GM21825 (cell line): ENCODE measurements around the gene NOXA1.
A peak's percentile ranks its signal among the peaks of the same experiment; 100 is the strongest.
"Not testable (repeated sequence)": the region's sequence is repeated elsewhere in the genome, so short reads cannot be mapped to it uniquely, and the experiment has no call there.

Experiments used
- ATAC-seq: cut with Tn5 transposase; IDR thresholded peaks from one replicate; pipeline ENCODE4 v1.9.1; 2021; ENCODE audit warnings: mild to moderate bottlenecking, moderate library complexity; ENCODE audit not compliant: unreplicated experiment

The NOXA1 gene, protein sequence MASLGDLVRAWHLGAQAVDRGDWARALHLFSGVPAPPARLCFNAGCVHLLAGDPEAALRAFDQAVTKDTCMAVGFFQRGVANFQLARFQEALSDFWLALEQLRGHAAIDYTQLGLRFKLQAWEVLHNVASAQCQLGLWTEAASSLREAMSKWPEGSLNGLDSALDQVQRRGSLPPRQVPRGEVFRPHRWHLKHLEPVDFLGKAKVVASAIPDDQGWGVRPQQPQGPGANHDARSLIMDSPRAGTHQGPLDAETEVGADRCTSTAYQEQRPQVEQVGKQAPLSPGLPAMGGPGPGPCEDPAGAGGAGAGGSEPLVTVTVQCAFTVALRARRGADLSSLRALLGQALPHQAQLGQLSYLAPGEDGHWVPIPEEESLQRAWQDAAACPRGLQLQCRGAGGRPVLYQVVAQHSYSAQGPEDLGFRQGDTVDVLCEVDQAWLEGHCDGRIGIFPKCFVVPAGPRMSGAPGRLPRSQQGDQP

DNA sequence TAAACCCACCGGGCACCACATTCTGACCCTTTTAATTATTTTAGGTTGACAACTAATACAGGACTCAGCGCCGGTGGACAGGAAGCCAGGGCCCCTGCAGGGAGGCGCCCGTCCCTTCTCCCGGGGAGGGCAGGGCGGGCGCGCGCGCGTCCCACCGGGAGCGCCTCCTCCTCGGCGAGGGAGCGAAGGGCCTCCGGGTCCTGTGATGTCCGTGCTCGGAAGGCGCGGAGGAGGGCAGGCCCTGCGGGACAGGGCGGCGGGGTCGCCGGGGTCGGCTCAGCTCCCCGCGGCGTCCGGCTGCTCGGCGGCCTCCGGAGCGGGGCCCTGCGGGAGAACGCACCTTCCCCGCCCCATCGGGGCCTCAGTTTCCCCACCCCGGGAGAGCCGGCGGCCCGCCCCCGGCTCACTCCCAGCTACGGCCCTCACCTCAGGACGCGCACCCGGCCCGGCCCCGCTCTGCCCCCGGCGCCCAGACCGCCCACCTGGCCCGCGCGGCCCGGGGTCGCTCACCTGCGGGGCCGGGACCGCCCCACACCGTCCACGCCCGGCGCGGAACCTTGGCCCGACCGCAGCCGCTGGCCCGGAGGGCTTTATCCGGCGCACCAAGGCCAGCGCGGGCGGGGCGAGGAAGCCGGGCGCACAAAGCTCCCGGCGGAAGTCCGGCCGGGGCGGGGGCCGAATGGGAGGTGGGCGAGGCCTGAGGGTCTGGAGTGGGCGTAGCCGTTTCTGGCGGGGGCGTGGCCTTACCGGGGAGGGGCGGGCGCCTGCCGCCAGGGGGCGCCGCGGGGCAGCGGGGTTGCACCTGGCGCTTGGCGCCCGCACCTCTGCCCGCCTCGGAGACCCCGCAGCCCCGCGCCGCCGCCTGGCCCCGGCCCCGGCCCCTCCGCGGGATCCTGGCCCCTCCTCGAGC lies at the start of gene NOXA1, which contains the start of gene EXD3:
TSS of gene NOXA1 (plus strand) at position 790 of the 910 bp plus-strand sequence. CDS start 137 bp downstream, outside the sequence.
TSS of gene EXD3 (minus strand) at position 559 of the 910 bp plus-strand sequence. CDS start 27,805 bp downstream, outside the sequence.
- peak; percentile 84 for ATAC-seq

DNA sequence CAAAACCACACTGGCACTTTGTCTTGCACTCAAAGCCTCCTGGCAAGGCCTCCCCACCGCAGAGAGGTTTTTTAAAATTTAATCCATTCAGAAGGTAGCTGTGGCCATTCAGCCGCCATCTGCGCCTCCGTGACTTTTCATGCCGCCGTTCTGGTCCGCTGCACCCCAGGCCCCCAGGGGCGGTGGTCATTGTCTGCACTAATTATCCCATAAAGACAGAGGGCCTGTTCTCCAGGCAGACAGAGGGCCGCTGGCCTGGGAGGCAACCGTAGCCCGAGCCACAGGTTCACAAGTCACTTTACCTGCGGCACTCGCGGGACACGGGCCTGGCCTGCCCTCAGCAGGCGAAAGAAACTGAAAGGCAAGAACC lies 49.6 kb upstream of the NOXA1 start:
- no peak for ATAC-seq

DNA sequence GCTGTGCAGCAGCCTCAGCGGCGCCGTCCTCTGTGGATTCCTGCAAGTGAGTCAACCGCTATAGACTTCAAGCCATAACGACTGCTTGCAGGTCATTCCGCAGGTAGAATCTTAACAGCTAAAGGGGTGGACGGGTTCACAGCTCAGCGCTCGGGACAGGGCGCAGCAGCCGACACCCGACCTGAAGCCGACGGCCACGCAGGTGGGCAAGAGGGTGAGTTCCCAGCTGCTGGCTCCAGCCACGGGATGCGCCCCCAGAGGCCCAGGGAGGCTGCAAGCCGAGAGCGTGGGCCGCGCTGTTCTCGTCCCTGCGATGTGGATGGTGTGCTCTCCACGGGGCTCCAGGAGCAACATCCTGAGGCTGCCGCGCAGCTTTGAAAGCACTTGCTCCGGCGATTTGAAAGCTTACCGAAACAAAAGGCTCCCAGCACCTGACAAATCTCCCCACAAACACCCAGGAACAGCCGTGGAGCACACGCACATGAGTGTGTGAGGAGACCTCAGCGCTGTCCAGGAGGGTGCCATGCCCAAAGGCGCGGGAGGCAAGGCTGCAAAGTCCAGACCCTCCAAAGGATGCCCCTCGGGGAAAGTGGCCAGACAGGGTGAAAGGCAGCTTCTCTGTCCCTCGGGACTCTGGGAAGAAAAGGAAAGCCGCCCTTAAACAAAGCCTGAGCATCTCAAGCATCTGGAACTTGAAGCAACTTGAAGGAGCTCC lies 48.9 kb upstream of the NOXA1 start:
- no peak for ATAC-seq

DNA sequence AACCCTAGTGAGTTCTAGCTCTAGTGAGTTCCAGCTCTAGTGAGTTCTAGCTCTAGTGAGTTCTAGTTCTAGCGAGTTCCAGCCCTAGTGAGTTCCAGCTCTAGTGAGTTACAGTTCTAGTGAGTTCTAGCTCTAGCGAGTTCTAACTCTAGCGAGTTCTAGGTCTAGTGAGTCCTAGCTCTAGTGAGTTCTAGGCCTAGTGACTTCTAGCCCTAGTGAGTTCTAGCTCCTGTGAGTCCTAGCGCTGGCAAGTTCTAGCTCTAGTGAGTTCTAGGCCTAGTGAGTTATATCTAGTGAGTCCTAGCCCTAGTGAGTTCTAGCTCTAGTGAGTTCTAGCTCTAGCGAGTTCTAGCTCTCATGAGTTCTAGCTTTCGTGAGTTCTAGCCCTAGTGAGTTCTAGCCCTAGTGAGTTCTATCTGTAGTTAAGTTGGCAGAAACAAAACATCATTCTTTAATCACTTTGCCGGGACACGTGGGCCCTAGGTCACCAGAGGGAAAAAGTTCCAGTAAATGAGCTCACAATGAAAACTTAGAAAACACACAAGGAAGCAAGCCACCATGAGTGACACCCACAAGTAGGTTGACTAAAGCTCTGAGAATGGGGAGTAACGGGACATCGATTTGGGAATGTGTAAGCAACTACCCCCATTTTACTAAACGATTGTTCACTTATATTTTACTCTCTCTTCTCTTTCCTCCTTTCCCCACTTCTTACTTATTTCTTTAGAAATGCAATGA lies 47.7 kb upstream of the NOXA1 start:
- no peak for ATAC-seq

DNA sequence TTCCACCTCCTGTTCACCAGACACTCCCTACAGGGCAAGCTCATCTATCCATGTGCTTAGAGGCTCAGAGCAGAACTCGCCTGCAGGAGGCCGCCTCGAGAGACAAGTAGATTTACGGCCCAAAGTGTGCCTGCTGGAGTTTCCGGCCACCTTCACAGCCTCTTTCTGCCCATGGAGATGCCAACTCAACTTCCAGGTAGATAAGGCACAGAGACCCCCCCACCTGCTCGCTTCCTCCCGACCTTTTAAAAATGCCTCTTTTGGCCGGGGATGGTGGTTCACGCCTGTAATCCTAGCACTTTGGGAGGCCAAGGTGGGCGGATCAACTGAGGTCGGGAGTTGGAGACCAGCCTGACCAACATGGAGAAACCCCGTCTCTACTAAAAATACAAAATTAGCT lies 46.8 kb upstream of the NOXA1 start:
- ATAC-seq = no peak

DNA sequence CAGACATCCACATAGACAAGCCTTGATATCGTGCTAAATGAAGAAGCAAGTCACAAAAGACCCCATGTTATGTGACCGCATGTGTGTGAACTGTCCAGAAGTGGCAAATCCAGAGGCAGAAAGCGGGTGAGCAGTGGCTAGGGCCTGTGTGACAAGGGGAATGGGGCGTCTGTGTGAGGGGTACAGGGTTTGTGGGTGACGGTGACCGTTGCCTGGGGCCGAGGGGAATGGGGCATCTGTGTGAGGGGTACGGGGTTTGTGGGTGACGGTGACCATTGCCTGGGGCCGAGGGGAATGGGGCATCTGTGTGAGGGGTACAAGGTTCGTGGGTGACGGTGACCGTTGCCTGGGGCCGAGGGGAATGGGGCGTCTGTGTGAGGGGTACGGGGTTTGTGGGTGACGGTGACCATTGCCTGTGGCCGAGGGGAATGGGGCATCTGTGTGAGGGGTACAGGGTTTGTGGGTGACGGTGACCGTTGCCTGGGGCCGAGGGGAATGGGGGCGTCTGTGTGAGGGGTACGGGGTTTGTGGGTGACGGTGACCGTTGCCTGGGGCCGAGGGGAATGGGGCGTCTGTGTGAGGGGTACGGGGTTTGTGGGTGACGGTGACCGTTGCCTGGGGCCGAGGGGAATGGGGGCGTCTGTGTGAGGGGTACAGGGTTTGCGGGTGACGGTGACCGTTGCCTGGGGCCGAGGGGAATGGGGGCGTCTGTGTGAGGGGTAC lies 44.3 kb upstream of the NOXA1 start:
- not testable (repeated sequence) for ATAC-seq

DNA sequence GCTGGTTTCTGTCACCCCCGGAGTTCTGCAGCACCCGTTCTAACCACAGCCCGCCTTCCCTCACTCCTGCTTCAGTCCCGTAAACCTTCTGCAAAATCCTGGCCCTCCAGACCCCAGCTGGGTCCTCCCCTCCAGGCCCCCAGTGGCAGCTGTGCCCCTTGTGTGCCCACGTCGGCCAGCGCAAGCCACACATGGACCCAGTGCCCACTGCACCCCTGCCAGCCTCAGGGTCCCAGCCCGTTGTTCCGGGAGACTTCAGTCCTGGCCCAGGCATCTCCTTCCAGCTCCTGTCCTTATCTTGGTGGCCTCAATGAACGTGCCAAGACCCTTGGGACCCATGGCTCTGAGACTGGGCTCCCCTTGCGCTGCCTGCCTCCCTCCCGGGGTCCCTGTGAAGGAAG lies 43.4 kb upstream of the NOXA1 start:
- no peak for ATAC-seq

DNA sequence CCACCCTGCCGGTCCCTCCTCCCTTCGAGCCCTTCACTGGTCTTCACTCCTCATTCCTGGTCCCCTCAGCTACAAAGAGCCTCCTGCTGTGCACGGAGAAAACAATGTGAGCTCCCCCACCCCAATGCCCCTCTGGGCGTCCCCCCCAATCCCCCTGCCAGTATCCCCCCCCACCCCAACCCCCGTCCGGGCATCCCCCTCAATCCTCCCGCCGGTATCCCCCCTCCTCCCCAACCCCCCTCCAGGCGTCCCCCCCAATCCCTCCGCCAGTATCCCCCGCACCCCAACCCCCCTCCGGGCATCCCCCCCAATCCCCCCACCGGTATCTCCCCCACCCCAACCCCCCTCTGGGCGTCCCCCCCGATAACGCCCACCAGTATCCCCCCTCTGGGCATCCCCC lies 43.0 kb upstream of the NOXA1 start:
- no peak for ATAC-seq

DNA sequence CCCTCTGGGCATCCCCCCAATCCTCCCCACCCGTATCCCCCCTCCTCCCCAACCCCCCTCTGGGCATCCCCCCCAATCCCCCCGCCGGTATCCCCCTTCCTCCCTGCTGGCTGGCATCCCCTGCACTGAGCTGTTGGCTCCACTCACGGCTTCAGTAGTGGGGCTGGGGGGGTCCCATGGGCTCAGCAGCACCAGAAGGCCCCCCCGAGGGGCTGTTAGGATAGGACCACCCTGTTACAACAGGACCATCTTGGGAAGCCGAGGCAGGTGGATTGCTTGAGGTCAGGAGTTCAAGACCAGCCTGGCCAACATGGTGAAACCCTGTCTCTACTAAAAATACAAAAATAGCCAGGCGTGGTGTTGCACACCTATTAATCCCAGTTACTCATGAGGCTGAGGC lies 42.6 kb upstream of the NOXA1 start:
- no peak for ATAC-seq

DNA sequence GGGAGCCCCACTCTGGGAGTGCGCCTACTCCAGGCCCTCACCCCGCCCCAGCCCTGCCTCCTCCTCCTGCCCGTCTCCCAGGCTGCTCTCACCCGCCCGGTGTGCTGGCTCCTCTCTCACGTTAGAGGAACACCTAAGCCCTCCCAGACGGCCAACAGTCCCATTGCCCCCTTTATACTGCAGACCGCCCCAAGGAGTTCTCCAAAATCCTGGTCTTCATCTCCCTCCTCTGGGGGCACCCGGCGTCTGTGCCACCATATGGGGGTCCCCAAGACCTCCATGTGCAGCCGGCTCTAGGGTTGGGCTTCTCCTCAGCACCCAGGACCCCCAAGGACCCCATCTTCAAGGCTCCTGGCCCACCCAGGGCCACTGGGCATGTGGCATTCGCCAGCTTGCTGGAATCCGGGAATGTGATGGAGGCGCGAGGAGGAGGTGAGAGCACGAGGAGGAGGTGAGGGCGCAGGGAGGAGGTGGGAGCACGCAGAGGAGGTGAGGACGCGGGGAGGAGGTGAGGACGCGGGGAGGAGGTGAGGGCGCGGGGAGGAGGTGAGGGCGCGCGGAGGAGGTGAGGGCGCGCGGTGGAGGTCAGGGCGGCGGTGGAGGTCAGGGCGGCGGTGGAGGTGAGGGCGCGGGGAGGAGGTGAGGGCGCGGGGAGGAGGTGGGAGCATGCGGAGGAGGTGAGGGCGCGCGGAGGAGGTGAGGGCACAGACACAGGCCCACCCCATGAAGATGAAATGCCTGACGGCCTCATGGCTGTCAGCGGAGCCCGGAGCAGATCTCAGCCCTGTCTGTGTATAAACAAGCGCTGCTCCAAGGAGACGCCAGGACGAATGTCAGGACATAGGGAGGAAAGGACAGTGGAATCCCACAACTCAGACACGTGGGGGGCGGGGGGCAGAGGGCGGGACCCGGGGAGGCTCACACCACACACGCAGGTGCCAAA lies 41.4 kb upstream of the NOXA1 start:
- no peak for ATAC-seq

DNA sequence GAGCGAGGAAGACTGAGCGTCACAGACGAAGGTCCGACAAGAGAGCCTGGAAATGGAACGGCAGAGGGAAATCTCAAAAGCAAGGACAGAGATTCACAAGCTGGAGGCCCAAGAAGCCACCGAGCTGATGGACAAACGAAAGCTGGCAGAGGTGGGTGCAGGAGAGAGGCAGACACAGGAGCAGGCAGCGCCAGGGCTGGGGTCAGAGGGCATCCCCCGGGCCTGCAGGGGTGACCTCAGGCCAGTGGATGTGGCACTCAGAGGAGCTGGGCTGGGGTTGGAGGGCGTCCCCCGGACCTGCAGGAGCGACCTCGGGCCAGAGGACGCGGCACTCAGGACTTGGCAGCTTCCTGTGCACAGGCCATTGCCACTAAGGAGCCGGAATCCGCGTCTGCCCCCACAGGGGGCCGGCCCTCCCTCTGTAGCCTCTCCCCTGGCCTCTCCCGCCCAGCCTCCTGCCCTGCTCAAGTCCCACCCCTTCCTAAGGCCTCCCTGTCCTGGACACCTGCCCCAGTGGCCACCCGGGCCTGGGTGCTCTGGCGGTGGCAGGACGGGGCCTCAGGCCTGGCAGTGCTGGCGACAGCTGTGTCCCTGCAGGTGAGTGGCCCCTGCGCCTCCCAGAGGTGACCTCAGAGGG lies 40.6 kb upstream of the NOXA1 start:
- no peak for ATAC-seq

DNA sequence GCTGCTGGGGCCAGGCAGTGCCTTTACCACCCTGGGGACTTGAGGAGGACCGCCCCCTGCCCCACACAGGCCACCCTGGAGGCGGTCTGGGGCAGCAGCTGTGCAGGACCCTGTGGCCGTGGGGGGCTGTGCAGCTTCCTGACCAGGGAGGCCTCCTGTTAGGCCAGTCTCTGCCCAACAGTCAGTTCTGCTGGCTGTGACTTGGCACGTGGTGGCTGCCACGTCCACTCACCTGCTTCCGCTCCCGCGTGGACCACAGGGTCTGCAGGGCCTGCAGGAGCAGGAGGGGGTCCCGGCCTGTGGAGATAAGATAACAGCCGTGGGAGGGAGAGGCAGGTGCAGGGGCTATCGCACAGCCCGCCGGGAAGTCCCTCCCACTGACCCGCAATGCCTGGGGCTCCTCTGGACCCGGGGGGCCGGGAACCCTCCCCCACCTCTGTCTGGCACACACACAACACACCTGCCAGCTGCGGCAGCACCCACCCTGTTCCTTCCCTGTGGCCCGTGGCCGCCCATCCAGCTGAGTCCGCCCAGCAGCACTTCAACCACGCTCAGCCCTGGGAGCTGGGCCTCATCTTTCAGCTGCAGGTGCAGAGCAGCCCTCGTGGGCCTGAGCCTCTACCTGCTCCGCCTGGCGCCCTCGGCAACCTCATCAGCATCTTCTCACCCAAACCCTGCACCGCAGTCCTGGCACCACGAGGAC lies 40.0 kb upstream of the NOXA1 start:
- ATAC-seq = no peak

DNA sequence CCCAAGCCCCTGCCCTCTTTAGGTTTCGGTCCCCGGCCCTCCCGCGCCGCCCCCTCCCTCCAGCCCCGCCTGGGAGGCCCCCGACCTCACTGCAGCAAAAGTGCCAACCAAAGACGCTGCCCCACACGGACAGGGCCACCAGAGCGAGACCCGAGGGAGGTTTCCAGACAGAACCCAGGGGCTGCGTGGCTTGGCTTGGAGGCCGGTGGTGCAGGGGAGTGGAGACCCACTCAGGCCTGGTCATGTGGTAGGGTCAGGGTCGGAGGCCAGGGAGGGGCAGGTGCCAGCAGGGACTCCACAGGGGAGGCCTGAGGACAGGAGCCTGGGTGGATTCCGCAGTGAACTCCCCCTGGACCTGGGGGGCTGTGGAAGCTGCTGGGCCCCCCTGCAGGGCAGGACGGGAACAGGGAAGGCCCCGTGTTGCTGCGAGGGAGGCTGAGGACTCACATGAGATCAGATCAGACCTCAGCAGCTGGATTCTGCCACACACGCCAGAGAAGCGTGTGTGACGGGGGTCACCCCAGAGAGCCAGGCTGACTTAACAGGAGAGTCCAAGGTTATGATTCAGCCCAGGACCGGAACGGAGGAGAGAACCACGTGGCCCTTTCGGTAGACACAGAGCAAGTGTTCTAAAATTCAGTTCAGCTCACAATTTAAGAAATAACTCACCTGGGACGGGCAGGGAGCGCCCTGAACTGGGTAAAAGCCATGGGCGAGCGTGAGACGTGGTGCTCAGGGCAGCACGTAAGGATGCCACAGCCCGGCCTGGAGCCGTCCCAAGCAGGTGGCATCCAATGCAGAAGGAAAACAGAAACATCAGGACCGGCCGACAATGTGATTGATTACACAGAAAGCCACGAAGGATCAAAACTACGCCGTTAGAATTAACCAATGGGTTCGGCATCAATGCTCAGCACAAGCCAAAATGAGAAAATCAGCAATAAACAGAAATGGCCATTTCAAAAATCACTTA lies 39.1 kb upstream of the NOXA1 start:
- ATAC-seq = no peak

DNA sequence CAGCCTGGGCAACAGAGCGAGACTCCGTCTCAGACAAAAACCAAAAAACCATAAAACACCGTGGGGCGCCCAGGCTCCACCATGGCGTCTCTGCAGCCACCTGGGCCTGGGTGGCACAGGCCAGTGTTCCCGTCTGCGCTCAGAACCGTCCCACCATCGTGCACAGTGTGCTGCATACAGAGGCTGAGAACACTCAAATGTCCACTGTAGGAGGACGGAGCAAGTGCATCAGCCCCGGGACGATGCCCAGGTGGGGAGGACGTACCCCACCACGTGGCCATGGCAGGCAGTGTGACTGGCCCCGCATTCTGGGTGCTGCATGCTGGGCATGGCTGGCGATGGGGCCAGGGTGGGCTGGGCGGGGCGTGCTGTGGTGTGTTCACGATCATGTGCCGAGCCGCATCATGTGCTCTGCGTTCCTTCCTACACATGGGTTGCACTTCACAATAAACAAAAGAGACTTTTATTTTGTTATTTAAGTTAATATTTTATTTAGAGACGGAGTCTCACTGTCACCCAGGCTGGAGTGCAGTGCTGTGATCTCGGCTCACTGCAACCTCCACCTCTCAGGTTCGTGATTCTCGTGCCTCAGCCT lies 38.0 kb upstream of the NOXA1 start:
- no peak for ATAC-seq

DNA sequence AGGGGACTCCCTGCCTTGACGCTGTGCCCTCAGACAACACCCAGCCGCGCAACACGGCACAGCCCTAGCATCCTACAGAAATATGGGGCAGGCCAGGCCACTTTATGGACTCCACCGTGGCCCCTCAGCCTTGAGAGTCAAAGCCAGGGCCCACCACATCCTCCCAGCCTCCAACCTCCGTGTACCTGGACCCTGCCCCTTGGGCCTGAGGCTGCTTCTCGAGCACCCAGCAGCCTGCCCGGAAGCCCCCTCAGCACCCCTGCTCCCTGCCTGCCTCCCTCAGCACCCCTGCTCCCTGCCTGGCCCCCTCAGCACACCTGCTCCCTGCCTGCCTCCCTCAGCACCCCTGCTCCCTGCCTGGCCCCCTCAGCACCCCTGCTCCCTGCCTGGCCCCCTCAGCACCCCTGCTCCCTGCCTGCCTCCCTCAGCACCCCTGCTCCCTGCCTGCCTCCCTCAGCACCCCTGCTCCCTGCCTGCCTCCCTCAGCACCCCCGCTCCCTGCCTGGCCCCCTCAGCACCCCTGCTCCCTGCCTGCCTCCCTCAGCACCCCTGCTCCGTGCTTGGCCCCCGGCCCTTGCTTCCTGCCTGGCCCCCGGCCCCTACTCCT lies 36.6 kb upstream of the NOXA1 start:
- ATAC-seq = not testable (repeated sequence)
